Nephron (organoid): ENCODE measurements around the gene BAG3.

Experiments
- H3K27ac Mint-ChIP-seq, 3 experiments: 2 replicates each; pipeline ENCODE4 v1.8.0; 2020; ENCODE audit warnings: mixed read lengths in 3 of 3, mild to moderate bottlenecking in 2 of 3, moderate library complexity in 1 of 3
- H3K27me3 Mint-ChIP-seq: 2 replicates; pipeline ENCODE4 v1.8.0; 2021; ENCODE audit warnings: low read depth, mild to moderate bottlenecking, moderate library complexity, mixed read lengths
- H3K36me3 Mint-ChIP-seq: 2 replicates; pipeline ENCODE4 v1.8.0; 2020; ENCODE audit warnings: low read depth, mixed read lengths
- H3K4me1 Mint-ChIP-seq: 2 replicates; pipeline ENCODE4 v1.8.0; 2020; ENCODE audit warnings: mixed read lengths
- H3K4me3 Mint-ChIP-seq, 3 experiments: 2 replicates each; pipeline ENCODE4 v1.8.0; 2020; ENCODE audit warnings: mild to moderate bottlenecking in 3 of 3, mixed read lengths in 3 of 3, moderate library complexity in 2 of 3
- H3K9me3 Mint-ChIP-seq: 2 replicates; pipeline ENCODE4 v1.8.0; 2020; ENCODE audit warnings: mixed read lengths
- CTCF ChIP-seq, 3 experiments: fragments of 200-600 bp; sonication (generic); IDR thresholded peaks; one replicate each; pipeline ENCODE4 v1.5.0; 2021; ENCODE audit warnings: antibody characterized with exemption in 3 of 3; ENCODE audit not compliant: unreplicated experiment in 3 of 3

Gene BAG3

DNA sequence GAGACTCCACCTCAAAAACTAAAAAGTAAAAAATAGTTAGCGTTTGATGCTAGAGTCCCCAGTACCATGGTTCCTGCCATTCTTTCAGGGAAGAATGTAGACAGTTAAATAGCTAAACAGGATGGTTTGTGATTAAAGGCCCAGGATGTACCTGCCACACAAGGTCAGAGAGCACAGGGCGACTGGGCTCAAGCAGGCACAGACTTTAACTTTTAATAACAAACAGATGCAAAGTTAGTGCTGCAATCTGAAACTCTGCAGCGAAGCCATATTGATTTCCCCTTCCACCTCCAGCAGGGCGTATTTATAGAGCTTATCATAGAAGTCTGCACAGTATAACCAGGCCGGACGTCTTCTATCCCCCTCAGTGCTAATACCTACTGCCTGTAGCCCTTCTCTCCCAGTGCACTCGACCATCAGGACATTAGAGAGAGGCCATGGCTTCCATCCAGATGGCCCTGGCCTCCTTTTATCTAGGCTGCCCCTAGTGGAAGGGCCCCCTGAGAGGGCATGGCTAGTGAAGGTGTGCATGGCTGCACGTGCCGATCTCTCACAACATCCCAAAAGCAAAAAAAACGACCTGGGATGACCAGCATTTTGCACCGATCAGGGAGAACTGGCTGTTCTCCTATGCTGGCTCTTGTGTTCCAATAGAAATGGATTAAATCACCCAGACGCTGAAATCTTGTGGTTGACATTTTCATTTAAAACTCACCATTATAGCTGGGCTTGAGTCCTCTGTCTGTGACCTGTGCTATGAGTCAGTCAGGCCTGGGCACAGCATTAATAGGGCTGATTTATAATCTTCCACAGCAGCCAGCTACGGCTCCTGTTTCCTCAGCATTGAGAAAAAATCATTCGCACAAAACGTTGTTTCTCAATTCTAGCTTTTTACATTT, 7.6 kb upstream of the BAG3 start:
- Mint-ChIP-seq H3K36me3 (no peaks in the 10 kb centered on the region), H3K27ac (peak overlapping the region in 2 of 3 experiments; percentile 1 to 85), H3K27me3 (no peaks in the 10 kb centered on the region), H3K4me1 (peaks cover 6% of the 10 kb centered on the region), H3K9me3 (no peaks in the 10 kb centered on the region), H3K4me3 (no peak overlapping the region)
- TF ChIP-seq CTCF (IDR thresholded peaks at IDR 0.05; ENCODE audit: unreplicated experiment in 3 of 3): no peak

GRCh38 chr10:119644205-119644814, 6.9 kb upstream of the BAG3 start:
- Mint-ChIP-seq H3K27ac (peak overlapping the region in 1 of 3 experiments; percentile 51), H3K9me3 (no peaks in the 10 kb centered on the region), H3K36me3 (no peaks in the 10 kb centered on the region), H3K4me1 (peaks cover 6% of the 10 kb centered on the region), H3K27me3 (no peaks in the 10 kb centered on the region), H3K4me3 (no peak overlapping the region)
- TF ChIP-seq CTCF (IDR thresholded peaks at IDR 0.05; ENCODE audit: unreplicated experiment in 3 of 3): peak in 1 of 3 experiments; percentile 18

DNA sequence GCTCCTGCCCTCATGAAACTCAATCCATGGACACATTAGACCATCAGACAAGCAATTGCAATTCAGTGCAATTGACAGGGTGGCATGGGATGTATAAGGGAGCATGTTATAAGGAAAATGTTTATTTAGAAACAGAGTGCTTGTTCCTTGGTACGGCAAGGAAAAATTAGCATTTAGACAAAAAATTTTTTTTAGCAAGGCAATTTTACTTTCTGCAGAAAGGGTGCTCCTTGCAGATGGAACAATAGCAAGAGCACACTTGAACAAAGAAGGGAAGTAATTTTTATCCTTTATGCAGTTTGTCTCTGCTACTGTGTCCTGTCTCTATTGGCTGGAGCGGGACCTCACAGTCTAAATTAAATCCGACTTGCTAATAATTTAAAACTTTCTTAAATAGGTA, 6.2 kb upstream of the BAG3 start:
- Mint-ChIP-seq H3K36me3 (no peaks in the 10 kb centered on the region), H3K4me1 (peaks cover 6% of the 10 kb centered on the region), H3K27ac (no peak overlapping the region), H3K9me3 (no peaks in the 10 kb centered on the region), H3K4me3 (no peak overlapping the region), H3K27me3 (no peaks in the 10 kb centered on the region)
- TF ChIP-seq CTCF (IDR thresholded peaks at IDR 0.05; ENCODE audit: unreplicated experiment in 3 of 3): no peak

GRCh38 chr10:119650062-119650461, 1.1 kb upstream of the BAG3 start:
- H3K9me3 Mint-ChIP-seq: no peaks in the 10 kb centered on the region

DNA sequence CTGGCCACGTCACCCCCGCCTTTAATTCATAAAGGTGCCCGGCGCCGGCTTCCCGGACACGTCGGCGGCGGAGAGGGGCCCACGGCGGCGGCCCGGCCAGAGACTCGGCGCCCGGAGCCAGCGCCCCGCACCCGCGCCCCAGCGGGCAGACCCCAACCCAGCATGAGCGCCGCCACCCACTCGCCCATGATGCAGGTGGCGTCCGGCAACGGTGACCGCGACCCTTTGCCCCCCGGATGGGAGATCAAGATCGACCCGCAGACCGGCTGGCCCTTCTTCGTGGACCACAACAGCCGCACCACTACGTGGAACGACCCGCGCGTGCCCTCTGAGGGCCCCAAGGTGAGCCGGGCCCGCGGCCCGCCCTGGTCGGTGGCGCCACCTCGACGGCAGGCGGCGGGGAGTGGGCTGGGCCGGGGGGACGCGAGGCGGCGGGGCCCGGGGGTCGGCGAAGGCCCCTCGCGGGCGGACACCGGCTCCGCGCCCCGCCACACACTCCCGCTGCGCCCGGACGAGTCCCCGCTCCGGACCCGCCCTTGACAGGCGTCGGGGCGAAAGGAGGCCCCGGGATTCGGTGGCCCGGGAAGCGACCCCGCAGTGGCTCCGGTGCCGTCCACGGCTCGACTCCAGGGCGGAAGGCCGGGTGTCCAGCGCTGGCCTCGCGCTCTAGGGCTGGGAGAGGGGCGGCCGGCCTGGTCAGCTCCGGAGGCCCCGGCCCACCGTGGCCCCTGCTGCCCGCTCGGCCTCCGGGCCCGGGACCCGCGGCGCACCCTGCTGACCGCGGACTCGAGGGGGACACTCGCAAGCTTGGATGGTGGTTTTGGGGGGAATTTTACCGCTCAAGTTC, 557 bp downstream of the BAG3 start:
- Mint-ChIP-seq H3K4me1 (peaks cover 40% of the 10 kb centered on the region), H3K36me3 (peaks cover 6% of the 10 kb centered on the region), H3K9me3 (no peaks in the 10 kb centered on the region), H3K27ac (peak overlapping the region; percentile 88 to 99 (median 98)), H3K27me3 (no peaks in the 10 kb centered on the region), H3K4me3 (peak overlapping the region; percentile 88 to 95 (median 90))
- TF ChIP-seq CTCF (IDR thresholded peaks at IDR 0.05; ENCODE audit: unreplicated experiment in 3 of 3): no peak

More at GRCh38 chr10:119650062-119650461, 1.1 kb upstream of the BAG3 start:
- Mint-ChIP-seq H3K36me3 (peaks cover under 1% of the 10 kb centered on the region), H3K27me3 (no peaks in the 10 kb centered on the region), H3K4me3 (peak overlapping the region; percentile 94 to 96 (median 95)), H3K4me1 (peaks cover 34% of the 10 kb centered on the region), H3K27ac (peak overlapping the region; percentile 88 to 99 (median 98))
- TF ChIP-seq CTCF (IDR thresholded peaks at IDR 0.05; ENCODE audit: unreplicated experiment in 3 of 3): no peak
